B cell (primary cell): ENCODE data around the gene BRDT.

Experiments used
- CTCF ChIP-seq: fragments of 200-600 bp; IDR thresholded peaks from one replicate; pipeline ENCODE4 v1.8.0; 2022; ENCODE audit warnings: antibody characterized with exemption, mild to moderate bottlenecking
- EZH2 ChIP-seq: IDR thresholded peaks from 2 replicates; pipeline ENCODE4 v1.6.1; 2012; ENCODE audit warnings: borderline replicate concordance, low read depth, mild to moderate bottlenecking, moderate library complexity, low read length; ENCODE audit not compliant: insufficient read depth, poor library complexity, severe bottlenecking

GRCh38 chr1:91948501-91949355 is 473 bp upstream of the BRDT start:
- no peak for TF ChIP-seq CTCF
- TF ChIP-seq EZH2, result no peak
